GM23338 (cell line): ENCODE measurements around the gene WBP2NL. TPM values are rescaled to one million over a fixed set of nuclear protein-coding genes. Genes with fewer than 3 reads are reported as not detected.

ENCODE experiments used
- ATAC-seq: fragments of 200-7000 bp; cut with Tn5 transposase; 3 replicates; pipeline ENCODE4 v1.9.1; 2020
- DNase-seq: peaks from one replicate; pipeline ENCODE4 v3.0.0-alpha.2; 2015; ENCODE audit warnings: low spot score
- H2AFZ ChIP-seq: fragments of 200-600 bp; sonication (generic); 2 replicates; pipeline ENCODE4 v1.8.0; 2016; ENCODE audit warnings: antibody characterized with exemption, mild to moderate bottlenecking, moderate library complexity
- H3F3A ChIP-seq: fragments of 200-600 bp; sonication (generic); replicated peaks from 2 replicates; pipeline ENCODE4 v1.8.0; 2017; ENCODE audit warnings: antibody characterized with exemption, mixed run types, low read depth
- H3K27ac ChIP-seq: fragments of 200-600 bp; sonication (generic); 2 replicates; pipeline ENCODE4 v1.6.1; 2016; ENCODE audit warnings: low read depth
- H3K27me3 ChIP-seq: fragments of 200-600 bp; sonication (generic); 2 replicates; pipeline ENCODE4 v1.8.0; 2016; ENCODE audit warnings: mild to moderate bottlenecking, mixed run types, moderate library complexity; ENCODE audit not compliant: insufficient read depth
- H3K36me3 ChIP-seq: fragments of 200-600 bp; sonication (generic); 2 replicates; pipeline ENCODE4 v1.8.0; 2016; ENCODE audit warnings: mild to moderate bottlenecking; ENCODE audit not compliant: insufficient read depth
- H3K4me1 ChIP-seq: fragments of 200-600 bp; sonication (generic); 2 replicates; pipeline ENCODE4 v1.8.0; 2016; ENCODE audit warnings: mild to moderate bottlenecking, moderate library complexity; ENCODE audit not compliant: insufficient read depth
- H3K4me2 ChIP-seq: fragments of 200-600 bp; sonication (generic); 2 replicates; pipeline ENCODE4 v1.7.1; 2017; ENCODE audit warnings: mixed run types
- H3K4me3 ChIP-seq: fragments of 200-600 bp; sonication (generic); 2 replicates; pipeline ENCODE4 v1.6.1; 2016; ENCODE audit warnings: mixed run types
- H3K79me2 ChIP-seq: fragments of 200-600 bp; sonication (generic); replicated peaks from 2 replicates; pipeline ENCODE4 v1.8.0; 2017; ENCODE audit warnings: mild to moderate bottlenecking; ENCODE audit not compliant: insufficient read depth
- H3K9me2 ChIP-seq: fragments of 200-600 bp; sonication (generic); 2 replicates; pipeline ENCODE4 v1.8.0; 2017; ENCODE audit not compliant: insufficient read depth
- H4K20me1 ChIP-seq: fragments of 200-600 bp; sonication (generic); replicated peaks from 2 replicates; pipeline ENCODE4 v1.8.0; 2017; ENCODE audit warnings: mild to moderate bottlenecking; ENCODE audit not compliant: insufficient read depth
- H3K27ac Mint-ChIP-seq: 2 replicates; pipeline ENCODE4 v1.8.0; 2020; ENCODE audit warnings: inconsistent platforms, mild to moderate bottlenecking, moderate library complexity, mixed read lengths
- H3K27me3 Mint-ChIP-seq: 3 replicates; pipeline ENCODE4 v1.8.0; 2022; ENCODE audit warnings: low read depth, mild to moderate bottlenecking, moderate library complexity, mixed read lengths, inconsistent platforms; ENCODE audit not compliant: insufficient read depth, poor library complexity
- H3K36me3 Mint-ChIP-seq: 3 replicates; pipeline ENCODE4 v1.8.0; 2021; ENCODE audit warnings: low read depth, mild to moderate bottlenecking, inconsistent platforms, moderate library complexity, mixed read lengths
- H3K4me1 Mint-ChIP-seq: 3 replicates; pipeline ENCODE4 v1.8.0; 2020; ENCODE audit warnings: mild to moderate bottlenecking, inconsistent platforms, mixed read lengths
- H3K4me3 Mint-ChIP-seq: 3 replicates; pipeline ENCODE4 v1.8.0; 2021; ENCODE audit warnings: moderate library complexity, mild to moderate bottlenecking, inconsistent platforms, mixed read lengths
- H3K9me3 Mint-ChIP-seq: 3 replicates; pipeline ENCODE4 v1.8.0; 2020; ENCODE audit warnings: moderate library complexity, mild to moderate bottlenecking, inconsistent platforms, mixed read lengths
- ETS1 ChIP-seq: IDR thresholded peaks from 2 replicates; pipeline ENCODE4 v1.6.1; 2016; ENCODE audit warnings: antibody characterized with exemption
- EZH2 ChIP-seq: fragments of 200-600 bp; sonication (generic); IDR thresholded peaks from one replicate; pipeline ENCODE4 v1.8.0; 2017; ENCODE audit warnings: antibody characterized with exemption, mild to moderate bottlenecking, low read depth; ENCODE audit not compliant: unreplicated experiment
- JUNB ChIP-seq: IDR thresholded peaks from one replicate; pipeline ENCODE4 v1.6.1; 2016; ENCODE audit warnings: antibody characterized with exemption; ENCODE audit not compliant: unreplicated experiment
- NANOG ChIP-seq: IDR thresholded peaks from 2 replicates; pipeline ENCODE4 v1.6.1; 2016; ENCODE audit warnings: antibody characterized with exemption, borderline replicate concordance
- POLR2AphosphoS5 ChIP-seq: IDR thresholded peaks from 2 replicates; pipeline ENCODE4 v1.6.1; 2016; ENCODE audit warnings: antibody characterized with exemption, low read depth
- STAT1 ChIP-seq: IDR thresholded peaks from one replicate; pipeline ENCODE4 v1.6.1; 2016; ENCODE audit warnings: antibody characterized with exemption; ENCODE audit not compliant: unreplicated experiment
- ZNF114 ChIP-seq: fragments of 250-450 bp; sonication (Bioruptor Pico); IDR thresholded peaks from 2 replicates; pipeline ENCODE4 v1.5.0; 2020; ENCODE audit warnings: mild to moderate bottlenecking, moderate library complexity
- ZNF331 ChIP-seq: fragments of 250-450 bp; sonication (Bioruptor Pico); IDR thresholded peaks from 2 replicates; pipeline ENCODE4 v1.5.0; 2020; ENCODE audit warnings: low read depth, mild to moderate bottlenecking, moderate library complexity
- ZNF462 ChIP-seq: fragments of 250-450 bp; sonication (Bioruptor Pico); IDR thresholded peaks from 2 replicates; pipeline ENCODE4 v1.5.0; 2020; ENCODE audit warnings: mild to moderate bottlenecking, moderate library complexity
- polyA plus RNA-seq: library from polyadenylated mRNA; unstranded; fragments of >200 nt; fragmentation: Nextera tagmentation; extraction: Ambion mirVana; gene quantifications from 2 replicates; pipeline ENCODE4 v1.2.1, GENCODE V29; 2016
- total RNA-seq: library from RNA; depleted of rRNA; stranded (reverse); fragments of >200 nt; shearing (Covaris generic); gene quantifications from 2 replicates; pipeline ENCODE4 v1.2.3, GENCODE V29; 2014

WBP2NL gene
- total and polyA plus RNA-seq, 2 experiments from 2014 or later = 0.14 TPM; not detected in 1

- peak; percentile 69 for ATAC-seq
- Histone ChIP-seq H3K36me3 (no peaks in the 10 kb centered on the region), H3K9me2 (peaks cover 5% of the 10 kb centered on the region; the same call in 1 of the 2 replicates), H3F3A (no peaks in the 10 kb centered on the region), H3K27ac (no peak overlapping the region), H3K27me3 (no peaks in the 10 kb centered on the region), H2AFZ (peak overlapping the region; percentile 94; the same call in 1 of the 2 replicates), H3K79me2 (no peaks in the 10 kb centered on the region), H3K4me1 (no peaks in the 10 kb centered on the region), H3K4me3 (no peak overlapping the region), H4K20me1 (no peaks in the 10 kb centered on the region), H3K4me2 (no peak overlapping the region)
- TF ChIP-seq ZNF331 (CRISPR knock-in tag) = no peak
- DNase-seq = peak; percentile 51
- H3K4me3 Mint-ChIP-seq = no peak overlapping the region
- H3K36me3 Mint-ChIP-seq = no peaks in the 10 kb centered on the region
- H3K4me1 Mint-ChIP-seq = no peaks in the 10 kb centered on the region
- H3K27ac Mint-ChIP-seq = no peak overlapping the region
- peaks cover 8% of the 10 kb centered on the region for H3K27me3 Mint-ChIP-seq
- no peaks in the 10 kb centered on the region for H3K9me3 Mint-ChIP-seq
These were observed 28.1 kb downstream of the WBP2NL start for GRCh38 chr22:42026705-42027104.

GRCh38 chr22:42033263-42034181 lies 34.9 kb downstream of the WBP2NL start:
- H3K9me2 ChIP-seq = no peaks in the 10 kb centered on the region; the same call in 1 of the 2 replicates
- no peaks in the 10 kb centered on the region for H3K36me3 ChIP-seq
- DNase-seq (no peak), ATAC-seq (no peak)
- H3K4me2 ChIP-seq = no peak overlapping the region
- H2AFZ ChIP-seq = no peak overlapping the region
- H3K27me3 ChIP-seq = no peaks in the 10 kb centered on the region
- no peak overlapping the region for H3K27ac ChIP-seq
- H3K4me3 Mint-ChIP-seq = no peak overlapping the region
- H3K4me1 ChIP-seq = no peaks in the 10 kb centered on the region
- H3K27ac Mint-ChIP-seq = no peak overlapping the region
- TF ChIP-seq JUNB (no peak), ZNF114 (CRISPR knock-in tag) (no peak), POLR2AphosphoS5 (no peak)
- peaks cover 11% of the 10 kb centered on the region for H3K27me3 Mint-ChIP-seq
- no peak overlapping the region for H3K4me3 ChIP-seq
- H3K79me2 ChIP-seq = no peaks in the 10 kb centered on the region
- no peaks in the 10 kb centered on the region for H4K20me1 ChIP-seq
- peaks cover 29% of the 10 kb centered on the region for H3K9me3 Mint-ChIP-seq
- no peaks in the 10 kb centered on the region for H3K4me1 Mint-ChIP-seq
- H3K36me3 Mint-ChIP-seq = peaks cover 14% of the 10 kb centered on the region; the same call in 2 of the 3 replicates
- H3F3A ChIP-seq = no peaks in the 10 kb centered on the region

- no peaks in the 10 kb centered on the region for H3K4me1 ChIP-seq
- no peaks in the 10 kb centered on the region for H3K36me3 ChIP-seq
- no peak overlapping the region for H3K4me2 ChIP-seq
- Mint-ChIP-seq H3K4me1 (no peaks in the 10 kb centered on the region), H3K27ac (no peak overlapping the region), H3K36me3 (peaks cover 14% of the 10 kb centered on the region; the same call in 2 of the 3 replicates), H3K9me3 (peaks cover 29% of the 10 kb centered on the region), H3K4me3 (no peak overlapping the region), H3K27me3 (peaks cover 13% of the 10 kb centered on the region)
- H3F3A ChIP-seq = no peaks in the 10 kb centered on the region
- no peaks in the 10 kb centered on the region for H3K9me2 ChIP-seq
- H3K27ac ChIP-seq = no peak overlapping the region
- ATAC-seq (no peak), DNase-seq (no peak)
- H4K20me1 ChIP-seq = no peaks in the 10 kb centered on the region
- no peak overlapping the region for H3K4me3 ChIP-seq
- no peak overlapping the region for H2AFZ ChIP-seq
- no peaks in the 10 kb centered on the region for H3K79me2 ChIP-seq
- no peaks in the 10 kb centered on the region for H3K27me3 ChIP-seq
- TF ChIP-seq ZNF462 (no peak), ETS1 (no peak), STAT1 (no peak), NANOG (no peak), EZH2 (no peak)
These were observed 36.7 kb downstream of the WBP2NL start for GRCh38 chr22:42035256-42035655.
